Stimulated activated CD4-positive, alpha-beta T cell treated with anti-CD3 and anti-CD28 coated beads, TNF-alpha, amount 100 ng/mL, for 1 hour (primary cell): ENCODE measurements around the gene ARNT2.
"Not testable (repeated sequence)": the region's sequence is repeated elsewhere in the genome, so short reads cannot be mapped to it uniquely, and the experiment has no call there.

Experiments used
- DNase-seq, 3 donors: peaks; one replicate each; pipeline ENCODE4 v3.0.0-alpha.2; 2020; ENCODE audit warnings: low read depth in 3 of 3, low spot score in 1 of 3

ARNT2 gene

DNA sequence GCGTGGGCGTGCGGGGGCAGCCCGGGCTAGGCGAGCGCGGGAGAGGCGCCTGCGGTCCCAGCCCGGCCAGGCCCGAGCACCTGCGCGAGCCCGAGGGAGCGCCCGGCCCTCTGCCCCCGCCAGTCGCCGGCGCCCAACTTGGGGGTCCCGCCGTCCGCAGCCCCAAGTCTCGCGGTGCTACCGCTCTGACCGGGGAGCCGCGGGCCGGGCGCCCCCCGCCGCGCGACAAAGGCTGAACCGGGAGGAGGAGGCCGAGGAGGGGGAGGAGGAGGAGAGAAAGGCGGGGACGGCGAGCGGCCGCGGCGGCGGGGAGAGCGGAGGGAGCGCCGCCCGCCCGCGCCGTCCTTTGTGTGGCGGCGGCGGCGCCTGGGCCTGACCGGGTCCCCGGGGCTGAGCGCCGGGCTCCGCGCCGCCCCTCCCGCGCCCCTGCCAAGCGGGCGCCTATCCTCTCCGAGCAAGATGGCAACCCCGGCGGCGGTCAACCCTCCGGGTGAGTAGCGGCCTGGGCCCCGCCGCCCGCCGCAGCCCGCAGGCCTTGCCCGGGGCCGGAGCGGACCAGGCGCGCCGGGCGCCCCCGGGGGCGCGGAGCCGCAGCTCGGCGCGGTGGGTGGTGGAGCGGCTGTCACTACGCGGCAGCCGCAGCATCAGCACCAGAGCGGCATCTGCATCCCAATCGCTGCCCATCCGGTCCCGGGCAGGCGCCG is at the start of gene ARNT2:
TSS of gene ARNT2 (plus strand) at position 326 of the 704 bp plus-strand sequence. CDS start at position 460, 134 bp downstream.
- no peak for DNase-seq

GRCh38 chr15:80367094-80367493 is 37.1 kb upstream of the ARNT2 start:
- DNase-seq, result no peak

DNA sequence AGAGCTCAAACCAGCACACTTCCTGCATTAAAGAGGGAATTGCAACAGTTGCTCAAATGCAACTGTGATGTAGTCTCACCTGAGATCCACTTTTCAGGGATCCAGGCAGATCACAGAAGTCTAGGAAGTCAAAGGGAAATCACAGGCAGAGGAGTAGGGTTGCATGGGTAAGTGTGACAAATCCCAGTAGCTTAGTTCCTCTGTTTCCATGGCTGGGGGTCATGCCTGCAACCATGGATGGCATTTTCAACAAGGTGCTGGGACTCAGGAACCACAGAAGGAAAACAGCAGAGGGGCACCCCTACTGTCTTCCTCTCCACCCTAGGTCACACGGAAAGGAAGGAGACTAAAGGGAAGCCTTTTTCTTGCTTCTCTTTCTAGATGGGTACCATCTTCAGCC is 36.5 kb upstream of the ARNT2 start:
- DNase-seq, result no peak

DNA sequence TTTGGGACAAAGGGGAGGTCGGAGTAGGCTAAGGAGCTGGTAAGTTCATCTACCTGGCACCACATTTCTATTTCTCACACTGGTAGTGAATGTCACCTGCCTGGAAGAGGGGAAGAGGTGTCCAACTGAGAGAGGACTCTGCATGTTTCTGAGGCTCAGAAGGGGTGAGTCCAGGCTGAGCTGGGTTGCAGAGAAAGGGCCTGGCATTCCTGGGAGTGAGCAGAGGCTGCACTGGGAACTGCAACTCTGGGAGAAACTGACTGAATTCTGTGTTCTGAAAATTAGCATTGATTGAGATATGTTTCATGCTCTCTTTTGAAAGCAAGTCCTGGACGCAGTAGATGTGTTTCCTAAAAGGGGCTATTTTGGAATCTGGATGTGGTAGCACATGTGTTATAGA is 32.3 kb upstream of the ARNT2 start:
- no peak for DNase-seq

DNA sequence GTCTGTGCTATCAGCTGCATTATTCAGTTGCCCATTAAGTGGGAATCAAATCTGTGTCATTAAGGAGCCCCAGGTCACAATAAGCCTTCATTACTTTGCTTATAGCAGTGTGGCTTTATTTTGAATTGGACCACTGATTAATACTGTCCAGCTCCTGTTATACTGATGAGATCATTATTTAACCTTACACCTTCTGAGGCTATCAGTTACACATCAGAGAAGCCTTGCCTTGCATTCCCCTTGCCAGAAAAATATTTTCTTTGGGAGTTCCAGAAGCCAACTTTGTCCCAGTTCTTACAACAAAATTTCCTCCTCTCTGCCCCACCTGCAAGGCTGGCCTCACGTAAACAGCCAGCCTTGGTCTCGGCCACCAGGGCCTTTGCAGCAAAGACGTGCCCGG is 29.7 kb upstream of the ARNT2 start:
- no peak for DNase-seq

DNA sequence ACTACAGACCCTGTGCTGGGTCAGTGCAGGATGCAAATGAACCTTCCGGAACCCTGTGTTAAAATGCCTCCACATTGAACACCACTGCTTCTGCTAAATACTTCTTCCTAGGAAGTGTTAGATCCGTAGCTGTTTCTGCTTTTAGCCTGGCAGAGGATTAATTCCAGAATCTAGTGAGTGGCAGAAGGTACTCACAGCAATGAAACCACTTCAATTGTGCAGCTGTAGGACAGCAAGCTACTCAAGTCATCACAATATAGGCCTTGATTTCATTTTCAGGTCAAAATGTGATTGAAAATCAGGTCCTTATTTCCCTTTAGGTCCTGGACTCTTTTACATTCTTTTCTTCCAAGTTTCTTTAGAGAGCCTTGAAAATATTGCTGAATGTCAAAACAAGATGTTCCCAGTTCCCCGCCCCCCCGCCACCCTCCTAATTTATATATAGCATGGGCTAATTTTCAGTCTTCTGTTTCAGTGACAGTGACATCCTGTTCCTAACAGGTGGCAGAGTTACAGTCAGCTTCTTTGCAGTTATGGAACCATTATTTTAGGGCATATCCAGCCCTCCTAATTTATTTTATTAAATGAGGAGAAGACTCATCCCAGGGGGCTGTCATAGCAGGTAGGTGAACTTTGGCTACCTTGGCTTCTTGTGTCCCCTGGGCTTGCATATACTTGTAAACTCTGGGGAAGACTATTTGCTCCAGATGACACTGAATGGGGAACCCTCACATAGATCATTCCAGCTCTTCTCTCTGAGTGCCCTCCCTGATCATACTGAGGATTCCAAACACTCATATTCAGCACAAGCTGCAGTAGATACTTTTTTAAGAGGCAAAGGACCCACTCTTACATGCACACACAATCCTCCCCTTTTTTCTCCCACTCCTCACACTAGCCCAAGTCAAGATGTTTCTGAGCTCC is 28.0 kb upstream of the ARNT2 start:
- no peak for DNase-seq

GRCh38 chr15:80379693-80380092 is 24.5 kb upstream of the ARNT2 start:
- no peak for DNase-seq

DNA sequence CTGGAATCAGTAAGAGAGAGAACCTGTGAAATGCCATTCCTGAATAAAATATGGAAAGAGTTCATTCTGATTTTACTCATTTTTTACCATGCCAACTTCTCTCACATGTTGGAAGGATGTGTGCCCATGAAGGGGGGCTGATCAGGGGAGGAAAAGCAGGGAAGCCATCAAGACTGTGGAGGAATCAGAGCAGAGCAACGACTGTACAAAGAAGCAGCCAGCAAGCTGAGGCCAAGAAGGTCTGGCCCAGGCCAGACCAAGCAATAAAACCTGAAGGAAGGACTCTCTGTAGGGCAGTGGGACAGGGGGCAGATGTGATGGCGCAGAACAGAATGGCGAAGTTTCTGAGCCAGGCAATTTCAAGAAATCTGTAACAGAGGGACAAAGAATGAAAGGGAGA is 24.0 kb upstream of the ARNT2 start:
- DNase-seq, result no peak

GRCh38 chr15:80382285-80382684 is 21.9 kb upstream of the ARNT2 start:
- no peak for DNase-seq

DNA sequence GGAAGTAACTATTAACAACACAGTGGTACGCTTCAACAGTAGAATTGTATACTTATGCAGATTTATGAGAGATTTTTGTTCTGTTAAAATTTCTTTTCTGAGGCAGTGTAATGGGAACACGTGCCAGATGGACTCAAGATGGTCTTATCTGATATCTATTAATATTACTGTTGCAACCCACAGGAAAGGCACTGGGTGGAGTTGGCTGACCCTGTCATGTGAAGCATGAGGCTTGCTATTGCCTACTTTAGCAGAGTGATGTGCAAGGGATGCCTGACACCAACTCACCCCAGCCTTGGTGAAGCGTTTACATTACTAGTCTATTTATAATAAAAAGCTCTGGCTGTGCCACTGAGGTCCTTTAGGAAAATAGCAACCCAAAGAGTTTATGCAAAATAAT is 19.8 kb upstream of the ARNT2 start:
- no peak for DNase-seq

- no peak for DNase-seq
These were observed 18.0 kb upstream of the ARNT2 start for GRCh38 chr15:80386151-80386550.

DNA sequence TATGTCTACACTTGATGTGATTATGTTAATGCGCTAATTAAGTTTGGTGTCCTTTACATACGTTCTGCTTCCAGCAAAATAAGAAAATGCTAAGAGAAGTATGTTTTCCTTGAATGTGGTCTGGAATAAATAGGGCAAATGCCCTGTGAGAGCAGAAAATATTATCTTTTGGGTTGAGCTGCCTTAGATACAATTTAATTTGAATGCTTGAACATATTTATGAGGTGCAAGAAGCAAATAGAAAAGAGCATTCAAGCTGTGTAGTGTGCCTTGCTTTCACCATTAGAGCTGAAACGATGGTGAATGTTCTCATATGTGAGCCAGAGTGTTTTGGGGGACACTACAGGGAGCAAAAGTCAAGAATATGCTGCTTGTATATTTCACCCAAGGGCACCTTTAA is 15.9 kb upstream of the ARNT2 start:
- no peak for DNase-seq

GRCh38 chr15:80389370-80389769 is 14.8 kb upstream of the ARNT2 start:
- DNase-seq, result no peak

DNA sequence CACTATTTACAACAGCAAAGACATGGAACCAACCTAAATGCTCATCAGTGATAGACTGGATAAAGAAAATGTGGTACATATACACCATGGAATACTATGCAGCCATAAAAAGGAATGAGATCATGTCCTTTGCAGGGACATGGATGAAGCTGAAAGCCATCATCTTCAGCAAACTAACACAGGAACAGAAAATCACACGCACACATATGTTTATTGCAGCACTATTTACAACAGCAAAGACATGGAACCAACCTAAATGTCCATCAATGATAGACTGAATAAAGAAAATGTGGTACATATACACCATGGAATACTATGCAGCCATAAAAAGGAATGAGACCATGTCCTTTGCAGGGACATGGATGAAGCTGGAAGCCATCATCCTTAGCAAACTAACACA is 13.2 kb upstream of the ARNT2 start:
- DNase-seq, result not testable (repeated sequence)

DNA sequence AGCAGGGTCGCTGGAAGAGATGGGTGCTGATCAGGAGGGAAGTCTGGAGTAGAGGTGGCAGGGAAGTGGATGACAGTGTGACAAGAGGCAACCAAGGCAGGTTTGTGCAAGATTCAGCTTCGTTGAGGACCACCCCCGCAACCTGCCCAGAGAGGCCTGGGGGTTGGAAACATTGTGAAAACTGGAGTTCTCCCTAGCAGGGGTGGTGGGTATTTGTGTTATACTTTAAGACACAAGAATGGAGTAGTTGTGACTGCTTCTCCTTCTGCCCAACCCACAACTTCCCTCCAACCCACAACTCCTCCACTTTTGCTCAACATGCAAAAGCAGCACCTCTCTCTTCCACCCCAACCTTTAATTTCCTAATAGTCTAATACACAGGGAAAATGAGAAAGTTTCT is 8.6 kb upstream of the ARNT2 start:
- DNase-seq, result no peak

- no peak for DNase-seq
These were observed 8.1 kb upstream of the ARNT2 start for GRCh38 chr15:80396096-80396495.

- no peak for DNase-seq
These were observed 4.7 kb upstream of the ARNT2 start for GRCh38 chr15:80399508-80399907.

DNA sequence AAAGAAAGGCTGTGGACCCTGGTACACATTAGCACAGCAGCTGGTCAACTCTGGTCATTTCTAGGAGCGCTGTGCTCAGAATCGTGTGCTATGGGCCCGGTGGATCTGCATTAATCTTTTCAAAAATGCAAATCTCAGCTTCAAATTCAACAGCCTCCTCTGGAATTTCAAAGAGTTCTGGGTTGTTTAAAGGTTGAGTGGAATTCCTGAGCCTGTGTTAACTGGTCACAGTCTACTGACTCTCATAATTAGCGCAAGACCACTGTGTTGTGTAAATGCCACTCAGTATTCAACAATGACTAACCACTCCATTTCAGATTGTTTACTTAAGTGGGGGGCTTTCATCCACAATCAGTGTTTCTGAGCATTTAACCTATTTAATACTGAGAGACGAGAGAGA is 2.7 kb upstream of the ARNT2 start:
- DNase-seq, result no peak

DNA sequence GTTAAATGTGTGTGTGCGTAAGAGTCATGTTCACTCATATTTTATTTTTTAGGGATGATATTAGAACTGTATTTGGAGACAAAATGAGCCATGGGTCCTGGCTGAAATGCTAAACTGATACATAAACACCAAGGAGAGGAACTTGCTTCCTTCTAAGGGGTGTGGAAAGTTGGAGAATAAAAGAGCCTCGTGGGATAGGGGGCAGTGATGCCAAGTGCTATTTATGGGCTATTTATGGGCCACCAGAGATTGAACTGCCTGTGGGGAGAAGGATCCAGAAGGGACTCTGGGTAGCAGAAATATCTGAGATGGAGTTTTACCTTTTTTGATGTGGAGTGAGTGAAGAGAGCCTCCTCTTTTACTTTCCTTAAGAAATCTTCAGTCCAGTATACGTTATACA is 1.8 kb upstream of the ARNT2 start:
- DNase-seq, result no peak

DNA sequence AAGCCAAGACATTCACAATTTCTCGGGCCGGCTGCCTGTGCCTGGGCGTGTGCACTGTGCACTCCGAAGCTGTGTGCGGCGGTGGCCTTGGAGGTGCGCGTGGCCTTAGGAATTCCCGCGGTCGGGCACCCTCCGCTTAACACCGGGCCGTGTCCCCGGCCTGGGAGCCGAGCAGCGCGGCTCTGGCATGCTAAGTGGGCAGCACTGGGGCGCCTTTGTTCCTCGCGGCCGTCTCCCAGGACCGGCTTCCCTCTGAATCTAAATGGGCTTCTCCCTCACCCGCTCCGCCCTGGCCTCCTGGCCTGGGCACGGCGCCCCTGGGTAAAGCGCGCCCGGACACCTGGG is 498 bp upstream of the ARNT2 start:
- DNase-seq, result no peak

GRCh38 chr15:80404761-80405553 is 775 bp downstream of the ARNT2 start:
- no peak for DNase-seq

- no peak for DNase-seq
These were observed 1.3 kb downstream of the ARNT2 start for GRCh38 chr15:80405554-80405850.
